ENCODE measurements around the gene ETHE1. TPM values are rescaled to one million over a fixed set of nuclear protein-coding genes. Genes with fewer than 3 reads are reported as not detected.

ETHE1 gene
- polyA plus RNA-seq, 1 experiment, result 104 TPM

DNA sequence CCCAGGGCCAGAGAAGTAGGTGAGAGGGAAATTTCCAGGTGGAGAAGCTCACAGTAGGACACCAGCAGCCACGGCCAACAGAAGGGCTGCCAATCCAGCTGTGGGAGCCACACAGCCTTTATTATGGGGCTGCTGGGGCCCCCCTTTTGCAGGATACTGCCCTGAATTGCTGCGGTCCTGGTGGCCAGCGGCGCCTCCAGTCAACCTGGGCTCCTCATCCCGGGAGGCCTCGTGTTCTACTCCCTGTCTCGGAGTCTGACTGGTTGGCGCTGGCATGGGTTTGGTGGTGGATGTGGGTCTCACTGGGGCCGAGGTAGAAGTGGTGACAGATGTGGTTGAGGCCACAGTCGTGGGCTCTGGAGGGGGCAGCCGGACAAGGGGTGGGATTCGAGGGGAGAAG, 65.7 kb downstream of the ETHE1 start:
- ChIA-PET CTCF (interaction anchor here (2.7 kb wide), 1 partner anchor 14 kb away, joined by 23 read pairs; no protein-coding TSS in a partner anchor), POLR2A (no interaction called here)
- TF ChIP-seq, protein P1, sequence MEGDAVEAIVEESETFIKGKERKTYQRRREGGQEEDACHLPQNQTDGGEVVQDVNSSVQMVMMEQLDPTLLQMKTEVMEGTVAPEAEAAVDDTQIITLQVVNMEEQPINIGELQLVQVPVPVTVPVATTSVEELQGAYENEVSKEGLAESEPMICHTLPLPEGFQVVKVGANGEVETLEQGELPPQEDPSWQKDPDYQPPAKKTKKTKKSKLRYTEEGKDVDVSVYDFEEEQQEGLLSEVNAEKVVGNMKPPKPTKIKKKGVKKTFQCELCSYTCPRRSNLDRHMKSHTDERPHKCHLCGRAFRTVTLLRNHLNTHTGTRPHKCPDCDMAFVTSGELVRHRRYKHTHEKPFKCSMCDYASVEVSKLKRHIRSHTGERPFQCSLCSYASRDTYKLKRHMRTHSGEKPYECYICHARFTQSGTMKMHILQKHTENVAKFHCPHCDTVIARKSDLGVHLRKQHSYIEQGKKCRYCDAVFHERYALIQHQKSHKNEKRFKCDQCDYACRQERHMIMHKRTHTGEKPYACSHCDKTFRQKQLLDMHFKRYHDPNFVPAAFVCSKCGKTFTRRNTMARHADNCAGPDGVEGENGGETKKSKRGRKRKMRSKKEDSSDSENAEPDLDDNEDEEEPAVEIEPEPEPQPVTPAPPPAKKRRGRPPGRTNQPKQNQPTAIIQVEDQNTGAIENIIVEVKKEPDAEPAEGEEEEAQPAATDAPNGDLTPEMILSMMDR (IDR thresholded peaks at IDR 0.05; ENCODE audit: low read depth, low read length), result no peak
- Histone ChIP-seq H3K27ac (ENCODE audit: low read depth, low read length) (no peak overlapping the region), H3K4me3 (ENCODE audit: low read depth, low read length) (no peak overlapping the region), H3K27me3 (ENCODE audit: control insufficient read depth, insufficient read depth, low read length) (peaks cover 10% of the 10 kb centered on the region), H3K9me3 (ENCODE audit: control insufficient read depth, insufficient read depth, low read length) (peaks cover 14% of the 10 kb centered on the region)
- no peak for DNase-seq (ENCODE audit: low read depth, low spot score)

DNA sequence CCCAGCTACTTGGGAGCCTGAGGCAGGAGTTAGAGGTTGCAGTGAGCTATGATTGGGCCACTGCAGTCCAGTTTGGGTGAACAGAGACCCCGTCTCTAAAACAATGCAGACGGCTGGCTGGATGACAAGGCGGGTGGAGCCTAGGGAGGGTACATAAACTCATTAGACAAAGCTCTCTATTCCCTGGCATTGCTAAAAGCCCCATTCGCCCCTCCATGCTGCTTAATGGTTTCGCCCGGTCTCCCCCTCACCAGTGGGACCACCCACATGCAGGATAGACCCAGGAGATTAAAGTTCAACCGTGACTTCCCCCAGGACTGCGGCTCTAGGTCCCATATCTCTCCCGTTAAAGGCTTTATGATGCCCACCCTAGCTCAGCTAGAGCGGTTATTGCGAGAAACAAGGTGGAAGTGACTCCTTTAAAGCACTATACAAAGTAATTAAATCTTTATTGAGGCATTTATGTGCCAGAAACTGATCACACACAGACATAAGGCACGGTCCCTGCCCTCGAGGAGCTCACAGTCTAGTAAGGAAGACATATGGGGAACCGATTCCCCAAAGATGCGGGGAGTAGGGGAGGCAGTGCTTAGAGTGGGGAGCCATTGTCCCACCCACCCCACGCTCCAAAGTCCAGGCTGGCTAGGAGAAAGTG, 66.5 kb downstream of the ETHE1 start:
- Histone ChIP-seq H3K27me3 (ENCODE audit: control insufficient read depth, insufficient read depth, low read length) (peaks cover 10% of the 10 kb centered on the region), H3K9me3 (ENCODE audit: control insufficient read depth, insufficient read depth, low read length) (peaks cover 14% of the 10 kb centered on the region), H3K27ac (ENCODE audit: low read depth, low read length) (no peak overlapping the region), H3K4me3 (ENCODE audit: low read depth, low read length) (no peak overlapping the region)
- DNase-seq (ENCODE audit: low read depth, low spot score), result no peak
- CTCF ChIA-PET, result interaction anchor here (2.7 kb wide), 1 partner anchor 13 kb away, joined by 23 read pairs; no protein-coding TSS in a partner anchor
- POLR2A ChIA-PET, result no interaction called here
- TF ChIP-seq, protein P1 (IDR thresholded peaks at IDR 0.05; ENCODE audit: low read depth, low read length), result no peak

DNA sequence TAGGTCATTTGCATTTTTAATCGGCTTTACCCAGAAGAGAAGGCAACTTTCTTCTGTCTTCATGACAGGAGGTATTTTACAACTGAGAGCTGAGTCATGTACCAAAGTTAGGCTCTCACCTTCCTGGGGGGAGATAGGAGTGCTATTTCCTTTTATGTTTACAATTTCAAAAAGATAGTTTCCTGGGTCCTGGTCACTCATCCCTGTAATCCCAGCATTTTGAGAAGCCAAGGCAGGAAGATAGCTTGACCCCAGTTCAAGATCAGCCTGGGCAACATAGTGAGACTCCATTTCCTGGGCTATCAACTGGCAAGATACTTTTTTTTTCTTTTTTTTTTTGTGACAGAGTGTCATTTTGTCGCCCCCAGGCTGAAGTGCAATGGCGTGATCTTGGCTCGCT, 69.2 kb downstream of the ETHE1 start:
- no peak for DNase-seq (ENCODE audit: low read depth, low spot score)
- Histone ChIP-seq H3K27me3 (ENCODE audit: control insufficient read depth, insufficient read depth, low read length) (peaks cover 16% of the 10 kb centered on the region), H3K9me3 (ENCODE audit: control insufficient read depth, insufficient read depth, low read length) (peaks cover 3% of the 10 kb centered on the region; the same call in 1 of the 2 replicates), H3K27ac (ENCODE audit: low read depth, low read length) (no peak overlapping the region), H3K4me3 (ENCODE audit: low read depth, low read length) (no peak overlapping the region)
- TF ChIP-seq, protein P1 (IDR thresholded peaks at IDR 0.05; ENCODE audit: low read depth, low read length), result no peak
- POLR2A ChIA-PET, result no interaction called here
- CTCF ChIA-PET, result interaction anchor here (2.7 kb wide), 1 partner anchor 11 kb away, joined by 26 read pairs; no protein-coding TSS in a partner anchor

Other genes with a start within 250 kb of the ETHE1 start
- 0.19 and 0.41 TPM in 2 replicates for gene CD177, start 173.5 kb downstream of the ETHE1 start, polyA plus RNA-seq (2011; rRNA removed)
- gene TEX101, start 112.3 kb downstream of the ETHE1 start, polyA plus RNA-seq (2011; rRNA removed), result not detected in 2 replicates
- 0.60 and 1.0 TPM in 2 replicates for gene LYPD3, start 61.6 kb downstream of the ETHE1 start, polyA plus RNA-seq (2011; rRNA removed)
- gene PHLDB3, start 22.5 kb downstream of the ETHE1 start, polyA plus RNA-seq (2011; rRNA removed), result 4.2 and 5.9 TPM in 2 replicates
- 0.16 and 0.17 TPM in 2 replicates for gene ZNF575, start 6.0 kb upstream of the ETHE1 start, polyA plus RNA-seq (2011; rRNA removed)
- gene XRCC1, start 48.3 kb upstream of the ETHE1 start, polyA plus RNA-seq (2011; rRNA removed), result 15.2 and 17.7 TPM in 2 replicates
- 1.8 and 2.7 TPM in 2 replicates for gene PINLYP, start 48.6 kb upstream of the ETHE1 start, polyA plus RNA-seq (2011; rRNA removed)
- 11.2 and 11.6 TPM in 2 replicates for gene IRGQ, start 68.9 kb upstream of the ETHE1 start, polyA plus RNA-seq (2011; rRNA removed)
- gene ZNF576, start 69.4 kb upstream of the ETHE1 start, polyA plus RNA-seq (2011; rRNA removed), result 9.3 and 11.3 TPM in 2 replicates
- 0.07 and 0.12 TPM in 2 replicates for gene SRRM5, start 84.9 kb upstream of the ETHE1 start, polyA plus RNA-seq (2011; rRNA removed)
- gene ZNF428, start 92.4 kb upstream of the ETHE1 start, polyA plus RNA-seq (2011; rRNA removed), result 18.7 and 23.2 TPM in 2 replicates
- gene CADM4, start 112.6 kb upstream of the ETHE1 start, polyA plus RNA-seq (2011; rRNA removed), result 3.7 and 5.3 TPM in 2 replicates
- 75.5 and 89.9 TPM in 2 replicates for gene PLAUR, start 143.0 kb upstream of the ETHE1 start, polyA plus RNA-seq (2011; rRNA removed)
- gene IRGC, start 188.9 kb upstream of the ETHE1 start, polyA plus RNA-seq (2011; rRNA removed), result not detected in 2 replicates
- gene SMG9, start 227.8 kb upstream of the ETHE1 start, polyA plus RNA-seq (2011; rRNA removed), result 9.2 and 12.1 TPM in 2 replicates

Data from AG04450 (cell line).